ENCODE measurements around the gene BIVM. TPM values are rescaled to one million over a fixed set of nuclear protein-coding genes. Genes with fewer than 3 reads are reported as not detected.

Gene BIVM
- total and polyA plus RNA-seq, 2 experiments from 2014 or later: 3.2 to 4.2 TPM

DNA sequence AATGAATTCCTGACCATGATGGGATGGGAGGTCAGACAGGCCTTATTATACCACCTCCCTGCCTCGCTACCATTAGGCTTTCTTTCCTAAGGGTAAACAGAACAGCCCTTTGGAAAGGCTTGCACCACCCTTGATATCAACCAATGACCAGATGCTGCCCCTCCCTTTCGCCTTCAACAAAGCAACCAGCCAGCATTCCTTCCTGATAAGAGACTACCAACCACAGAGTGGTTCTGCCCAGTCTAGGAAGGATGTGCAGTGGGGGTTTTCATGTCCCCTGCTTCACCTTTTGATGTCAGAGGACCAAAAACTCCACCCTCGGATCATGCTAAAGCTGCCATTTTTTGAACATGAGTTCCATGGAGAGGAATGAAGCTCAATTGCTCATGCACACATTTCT lies 47.0 kb upstream of the BIVM start:
- TF ChIP-seq ZNF114 (CRISPR knock-in tag; IDR thresholded peaks at IDR 0.05): no peak
- TF ChIP-seq STAT1 (IDR thresholded peaks at IDR 0.05; ENCODE audit: unreplicated experiment): no peak
- TF ChIP-seq ETS1 (IDR thresholded peaks at IDR 0.05): no peak
- TF ChIP-seq CREB1 (CRISPR knock-in tag; IDR thresholded peaks at IDR 0.05; ENCODE audit: low read depth): no peak
- TF ChIP-seq POLR2AphosphoS5 (IDR thresholded peaks at IDR 0.05; ENCODE audit: low read depth): no peak
- TF ChIP-seq JUNB (IDR thresholded peaks at IDR 0.05; ENCODE audit: unreplicated experiment): no peak
- TF ChIP-seq EZH2 (IDR thresholded peaks at IDR 0.05; ENCODE audit: low read depth, unreplicated experiment): no peak
- TF ChIP-seq EZH2phosphoT487 (IDR thresholded peaks at IDR 0.05; ENCODE audit: unreplicated experiment): no peak
- TF ChIP-seq, protein P1, sequence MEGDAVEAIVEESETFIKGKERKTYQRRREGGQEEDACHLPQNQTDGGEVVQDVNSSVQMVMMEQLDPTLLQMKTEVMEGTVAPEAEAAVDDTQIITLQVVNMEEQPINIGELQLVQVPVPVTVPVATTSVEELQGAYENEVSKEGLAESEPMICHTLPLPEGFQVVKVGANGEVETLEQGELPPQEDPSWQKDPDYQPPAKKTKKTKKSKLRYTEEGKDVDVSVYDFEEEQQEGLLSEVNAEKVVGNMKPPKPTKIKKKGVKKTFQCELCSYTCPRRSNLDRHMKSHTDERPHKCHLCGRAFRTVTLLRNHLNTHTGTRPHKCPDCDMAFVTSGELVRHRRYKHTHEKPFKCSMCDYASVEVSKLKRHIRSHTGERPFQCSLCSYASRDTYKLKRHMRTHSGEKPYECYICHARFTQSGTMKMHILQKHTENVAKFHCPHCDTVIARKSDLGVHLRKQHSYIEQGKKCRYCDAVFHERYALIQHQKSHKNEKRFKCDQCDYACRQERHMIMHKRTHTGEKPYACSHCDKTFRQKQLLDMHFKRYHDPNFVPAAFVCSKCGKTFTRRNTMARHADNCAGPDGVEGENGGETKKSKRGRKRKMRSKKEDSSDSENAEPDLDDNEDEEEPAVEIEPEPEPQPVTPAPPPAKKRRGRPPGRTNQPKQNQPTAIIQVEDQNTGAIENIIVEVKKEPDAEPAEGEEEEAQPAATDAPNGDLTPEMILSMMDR (conservative IDR thresholded peaks at IDR 0.05; ENCODE audit: low read depth in 2 of 2): no peak
- TF ChIP-seq ZNF331 (CRISPR knock-in tag; IDR thresholded peaks at IDR 0.05; ENCODE audit: low read depth): no peak
- no peak for TF ChIP-seq REST (IDR thresholded peaks at IDR 0.05; ENCODE audit: unreplicated experiment)
- TF ChIP-seq, protein P2, sequence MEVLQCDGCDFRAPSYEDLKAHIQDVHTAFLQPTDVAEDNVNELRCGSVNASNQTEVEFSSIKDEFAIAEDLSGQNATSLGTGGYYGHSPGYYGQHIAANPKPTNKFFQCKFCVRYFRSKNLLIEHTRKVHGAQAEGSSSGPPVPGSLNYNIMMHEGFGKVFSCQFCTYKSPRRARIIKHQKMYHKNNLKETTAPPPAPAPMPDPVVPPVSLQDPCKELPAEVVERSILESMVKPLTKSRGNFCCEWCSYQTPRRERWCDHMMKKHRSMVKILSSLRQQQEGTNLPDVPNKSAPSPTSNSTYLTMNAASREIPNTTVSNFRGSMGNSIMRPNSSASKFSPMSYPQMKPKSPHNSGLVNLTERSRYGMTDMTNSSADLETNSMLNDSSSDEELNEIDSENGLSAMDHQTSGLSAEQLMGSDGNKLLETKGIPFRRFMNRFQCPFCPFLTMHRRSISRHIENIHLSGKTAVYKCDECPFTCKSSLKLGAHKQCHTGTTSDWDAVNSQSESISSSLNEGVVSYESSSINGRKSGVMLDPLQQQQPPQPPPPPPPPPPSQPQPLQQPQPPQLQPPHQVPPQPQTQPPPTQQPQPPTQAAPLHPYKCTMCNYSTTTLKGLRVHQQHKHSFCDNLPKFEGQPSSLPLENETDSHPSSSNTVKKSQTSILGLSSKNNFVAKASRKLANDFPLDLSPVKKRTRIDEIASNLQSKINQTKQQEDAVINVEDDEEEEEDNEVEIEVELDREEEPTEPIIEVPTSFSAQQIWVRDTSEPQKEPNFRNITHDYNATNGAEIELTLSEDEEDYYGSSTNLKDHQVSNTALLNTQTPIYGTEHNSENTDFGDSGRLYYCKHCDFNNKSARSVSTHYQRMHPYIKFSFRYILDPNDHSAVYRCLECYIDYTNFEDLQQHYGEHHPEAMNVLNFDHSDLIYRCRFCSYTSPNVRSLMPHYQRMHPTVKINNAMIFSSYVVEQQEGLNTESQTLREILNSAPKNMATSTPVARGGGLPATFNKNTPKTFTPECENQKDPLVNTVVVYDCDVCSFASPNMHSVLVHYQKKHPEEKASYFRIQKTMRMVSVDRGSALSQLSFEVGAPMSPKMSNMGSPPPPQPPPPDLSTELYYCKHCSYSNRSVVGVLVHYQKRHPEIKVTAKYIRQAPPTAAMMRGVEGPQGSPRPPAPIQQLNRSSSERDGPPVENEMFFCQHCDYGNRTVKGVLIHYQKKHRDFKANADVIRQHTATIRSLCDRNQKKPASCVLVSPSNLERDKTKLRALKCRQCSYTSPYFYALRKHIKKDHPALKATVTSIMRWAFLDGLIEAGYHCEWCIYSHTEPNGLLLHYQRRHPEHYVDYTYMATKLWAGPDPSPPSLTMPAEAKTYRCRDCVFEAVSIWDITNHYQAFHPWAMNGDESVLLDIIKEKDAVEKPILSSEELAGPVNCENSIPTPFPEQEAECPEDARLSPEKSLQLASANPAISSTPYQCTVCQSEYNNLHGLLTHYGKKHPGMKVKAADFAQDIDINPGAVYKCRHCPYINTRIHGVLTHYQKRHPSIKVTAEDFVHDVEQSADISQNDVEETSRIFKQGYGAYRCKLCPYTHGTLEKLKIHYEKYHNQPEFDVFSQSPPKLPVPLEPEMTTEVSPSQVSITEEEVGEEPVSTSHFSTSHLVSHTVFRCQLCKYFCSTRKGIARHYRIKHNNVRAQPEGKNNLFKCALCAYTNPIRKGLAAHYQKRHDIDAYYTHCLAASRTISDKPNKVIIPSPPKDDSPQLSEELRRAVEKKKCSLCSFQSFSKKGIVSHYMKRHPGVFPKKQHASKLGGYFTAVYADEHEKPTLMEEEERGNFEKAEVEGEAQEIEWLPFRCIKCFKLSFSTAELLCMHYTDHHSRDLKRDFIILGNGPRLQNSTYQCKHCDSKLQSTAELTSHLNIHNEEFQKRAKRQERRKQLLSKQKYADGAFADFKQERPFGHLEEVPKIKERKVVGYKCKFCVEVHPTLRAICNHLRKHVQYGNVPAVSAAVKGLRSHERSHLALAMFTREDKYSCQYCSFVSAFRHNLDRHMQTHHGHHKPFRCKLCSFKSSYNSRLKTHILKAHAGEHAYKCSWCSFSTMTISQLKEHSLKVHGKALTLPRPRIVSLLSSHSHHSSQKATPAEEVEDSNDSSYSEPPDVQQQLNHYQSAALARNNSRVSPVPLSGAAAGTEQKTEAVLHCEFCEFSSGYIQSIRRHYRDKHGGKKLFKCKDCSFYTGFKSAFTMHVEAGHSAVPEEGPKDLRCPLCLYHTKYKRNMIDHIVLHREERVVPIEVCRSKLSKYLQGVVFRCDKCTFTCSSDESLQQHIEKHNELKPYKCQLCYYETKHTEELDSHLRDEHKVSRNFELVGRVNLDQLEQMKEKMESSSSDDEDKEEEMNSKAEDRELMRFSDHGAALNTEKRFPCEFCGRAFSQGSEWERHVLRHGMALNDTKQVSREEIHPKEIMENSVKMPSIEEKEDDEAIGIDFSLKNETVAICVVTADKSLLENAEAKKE (CRISPR knock-in tag; IDR thresholded peaks at IDR 0.05): no peak
- H4K20me1 ChIP-seq (replicated peaks; ENCODE audit: insufficient read depth): no peaks in the 10 kb centered on the region
- H3K36me3 ChIP-seq (ENCODE audit: insufficient read depth): no peaks in the 10 kb centered on the region
- H3K4me3 ChIP-seq: no peak overlapping the region
- no peaks in the 10 kb centered on the region for H3K4me1 Mint-ChIP-seq
- H3K4me2 ChIP-seq: no peak overlapping the region
- H3K9me2 ChIP-seq (ENCODE audit: insufficient read depth): no peaks in the 10 kb centered on the region
- H3K4me1 ChIP-seq (ENCODE audit: insufficient read depth): no peaks in the 10 kb centered on the region
- peaks cover under 1% of the 10 kb centered on the region for H3K27me3 Mint-ChIP-seq (ENCODE audit: insufficient read depth, low read depth, poor library complexity)
- no peak overlapping the region for H3K27ac ChIP-seq (ENCODE audit: low read depth)
- H2AFZ ChIP-seq: no peak overlapping the region
- DNase-seq (ENCODE audit: low spot score) (no peak), ATAC-seq (no peak)
- H3K9me3 Mint-ChIP-seq: peaks cover 19% of the 10 kb centered on the region; the same call in 2 of the 3 replicates
- H3K4me3 Mint-ChIP-seq: no peak overlapping the region
- no peaks in the 10 kb centered on the region for H3F3A ChIP-seq (replicated peaks; ENCODE audit: low read depth)
- H3K27ac Mint-ChIP-seq: no peak overlapping the region
- H3K36me3 Mint-ChIP-seq (ENCODE audit: low read depth): no peaks in the 10 kb centered on the region; the same call in 2 of the 3 replicates
- H3K27me3 ChIP-seq (ENCODE audit: insufficient read depth): no peaks in the 10 kb centered on the region
- H3K79me2 ChIP-seq (replicated peaks; ENCODE audit: insufficient read depth): no peaks in the 10 kb centered on the region
